Heart left ventricle (tissue), 13 donors: ENCODE data around the gene UGT3A2.

ENCODE experiments used
- CTCF ChIP-seq, 12 donors: fragments of 200-600 bp; sonication (generic) in 4 of 12; IDR thresholded peaks; one replicate each; pipeline versions ENCODE4 v1.5.0 to v1.8.0; 2018 to 2022; ENCODE audit warnings: antibody characterized with exemption in 12 of 12, mild to moderate bottlenecking in 5 of 12
- POLR2A ChIP-seq, 2 donors: fragments of 450-650 bp; IDR thresholded peaks; one replicate each; pipeline ENCODE4 v1.6.1; 2017; ENCODE audit warnings: antibody characterized with exemption in 2 of 2, mild to moderate bottlenecking in 2 of 2, moderate library complexity in 2 of 2
- donor health status: ischemic (EF 13 %, LVEDD 7.1; RV severe dilation, severe dysfunction).
- donor health status: DM: no; HTN: yes; CAD: no.
- donor health status: DM: no; HTN: no; CAD: no.
- donor health status: ischemic (EF 25% LVEDD 6.9; RV normal size, moderate dysfunction).
- donor health status: ischemic (EF 25% LVEDD 5.7; RV mildly dilated, moderate dysfunction).
- donor health status: ischemic (EF 35%, LVEDD 5.7; RV mildly dilated, moderate dysfunction).
- donor health status: nonischemic (EF 11% LVEDD 7.7; RV severe dilation, severe dysfunction).
- donor health status: DM: yes; HTN: yes; CAD: no.
- donor health status: PGD.
- donor health status: ischemic (EF 29% LVEDD 5.4; RV normal size, mild dysfunction).
- donor health status: nonischemic (EF 23%, LVEDD 6.1; RV moderate dilation, normal function).

- TF ChIP-seq CTCF (IDR thresholded peaks at IDR 0.05): no peak
- no peak for TF ChIP-seq POLR2A (IDR thresholded peaks at IDR 0.05)
Measured at GRCh38 chr5:36033047-36033446, 33.6 kb downstream of the UGT3A2 start.
